ENCODE data around the gene UTP15. TPM values are rescaled to one million over a fixed set of nuclear protein-coding genes. Genes with fewer than 3 reads are reported as not detected.

Gene UTP15
- total and polyA plus RNA-seq, 2 of the 4 experiments (the other 2 are of a cell fraction), result 11.4 to 28.0 TPM

DNA sequence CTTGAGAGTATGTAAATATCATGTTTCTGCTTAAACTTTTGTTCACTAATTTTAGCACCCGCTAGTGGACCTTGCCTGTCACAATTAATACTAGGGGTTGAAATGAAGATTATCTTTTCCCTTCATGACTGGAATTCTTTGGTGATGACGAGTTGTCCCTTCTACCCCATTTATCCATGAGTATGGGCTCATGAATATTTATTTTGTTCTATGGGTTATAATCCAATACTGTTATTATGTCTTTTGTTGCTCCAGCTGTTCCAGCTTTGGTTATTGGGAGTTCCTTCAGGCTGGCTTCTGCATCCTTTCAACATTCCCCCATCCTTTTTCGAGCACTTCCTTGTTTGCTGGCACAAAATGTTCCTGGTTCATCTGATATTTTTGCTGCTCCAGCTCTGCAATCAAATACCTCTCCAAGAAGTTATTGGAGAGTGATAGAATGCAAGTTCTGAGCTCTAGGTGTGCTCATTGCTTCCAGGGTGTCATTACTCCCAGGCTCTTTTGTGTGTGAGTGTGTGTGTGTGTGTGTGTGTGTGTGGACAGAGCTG, 40.7 kb downstream of the UTP15 start (continued):
- TF ChIP-seq, protein P1, sequence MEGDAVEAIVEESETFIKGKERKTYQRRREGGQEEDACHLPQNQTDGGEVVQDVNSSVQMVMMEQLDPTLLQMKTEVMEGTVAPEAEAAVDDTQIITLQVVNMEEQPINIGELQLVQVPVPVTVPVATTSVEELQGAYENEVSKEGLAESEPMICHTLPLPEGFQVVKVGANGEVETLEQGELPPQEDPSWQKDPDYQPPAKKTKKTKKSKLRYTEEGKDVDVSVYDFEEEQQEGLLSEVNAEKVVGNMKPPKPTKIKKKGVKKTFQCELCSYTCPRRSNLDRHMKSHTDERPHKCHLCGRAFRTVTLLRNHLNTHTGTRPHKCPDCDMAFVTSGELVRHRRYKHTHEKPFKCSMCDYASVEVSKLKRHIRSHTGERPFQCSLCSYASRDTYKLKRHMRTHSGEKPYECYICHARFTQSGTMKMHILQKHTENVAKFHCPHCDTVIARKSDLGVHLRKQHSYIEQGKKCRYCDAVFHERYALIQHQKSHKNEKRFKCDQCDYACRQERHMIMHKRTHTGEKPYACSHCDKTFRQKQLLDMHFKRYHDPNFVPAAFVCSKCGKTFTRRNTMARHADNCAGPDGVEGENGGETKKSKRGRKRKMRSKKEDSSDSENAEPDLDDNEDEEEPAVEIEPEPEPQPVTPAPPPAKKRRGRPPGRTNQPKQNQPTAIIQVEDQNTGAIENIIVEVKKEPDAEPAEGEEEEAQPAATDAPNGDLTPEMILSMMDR (conservative IDR thresholded peaks at IDR 0.05; ENCODE audit: low read depth, low read length), result no peak
- TF ChIP-seq RFX5 (IDR thresholded peaks at IDR 0.05; ENCODE audit: low read depth, low read length) (no peak), MXI1 (IDR thresholded peaks at IDR 0.05; ENCODE audit: borderline replicate concordance, low read depth, low read length) (no peak), CEBPB (IDR thresholded peaks at IDR 0.05; ENCODE audit: low read depth, low read length) (no peak), NFE2L2 (IDR thresholded peaks at IDR 0.05; ENCODE audit: low read depth, low read length) (no peak), MAZ (IDR thresholded peaks at IDR 0.05; ENCODE audit: borderline replicate concordance, low read depth, low read length) (no peak), SMC3 (IDR thresholded peaks at IDR 0.05; ENCODE audit: low read depth, low read length) (no peak)

Data from IMR-90 (cell line).